Iris pigment epithelial cell (primary cell): ENCODE data around the gene SH3PXD2A.
"Not testable (repeated sequence)": the region's sequence is repeated elsewhere in the genome, so short reads cannot be mapped to it uniquely, and the experiment has no call there.

Source experiments
- DNase-seq: peaks from one replicate; pipeline ENCODE4 v3.0.0-alpha.2; 2011; ENCODE audit warnings: low read depth

The SH3PXD2A gene

GRCh38 chr10:103850572-103850895, 4.8 kb downstream of the SH3PXD2A start:
- peak; percentile 31 for DNase-seq

GRCh38 chr10:103849880-103850571, 5.3 kb downstream of the SH3PXD2A start:
- DNase-seq: peak; percentile 92

- no peak for DNase-seq
Measured at GRCh38 chr10:103849212-103849877, 6.0 kb downstream of the SH3PXD2A start.

- no peak for DNase-seq
Measured at GRCh38 chr10:103847909-103848468, 7.4 kb downstream of the SH3PXD2A start.

GRCh38 chr10:103847346-103847745, 8.0 kb downstream of the SH3PXD2A start:
- DNase-seq: no peak

- DNase-seq: no peak
Measured at GRCh38 chr10:103845972-103846371, 9.4 kb downstream of the SH3PXD2A start.

- not testable (repeated sequence) for DNase-seq
Measured at GRCh38 chr10:103845346-103845745, 10.0 kb downstream of the SH3PXD2A start.

- no peak for DNase-seq
Measured at GRCh38 chr10:103843854-103844570, 11.4 kb downstream of the SH3PXD2A start.

- no peak for DNase-seq
Measured at GRCh38 chr10:103843045-103843444, 12.3 kb downstream of the SH3PXD2A start.

GRCh38 chr10:103842605-103843004, 12.8 kb downstream of the SH3PXD2A start:
- no peak for DNase-seq

- DNase-seq: no peak
Measured at GRCh38 chr10:103841519-103841918, 13.9 kb downstream of the SH3PXD2A start.

GRCh38 chr10:103840740-103841070, 14.7 kb downstream of the SH3PXD2A start:
- no peak for DNase-seq

GRCh38 chr10:103839872-103840739, 15.3 kb downstream of the SH3PXD2A start:
- DNase-seq: no peak

GRCh38 chr10:103839519-103839871, 15.9 kb downstream of the SH3PXD2A start:
- no peak for DNase-seq

GRCh38 chr10:103838862-103839518, 16.4 kb downstream of the SH3PXD2A start:
- DNase-seq: no peak

- DNase-seq: no peak
Measured at GRCh38 chr10:103838070-103838395, 17.3 kb downstream of the SH3PXD2A start.

- no peak for DNase-seq
Measured at GRCh38 chr10:103837370-103838069, 17.9 kb downstream of the SH3PXD2A start.

GRCh38 chr10:103836861-103837260, 18.5 kb downstream of the SH3PXD2A start:
- DNase-seq: no peak

- DNase-seq: no peak
Measured at GRCh38 chr10:103836273-103836672, 19.1 kb downstream of the SH3PXD2A start.

GRCh38 chr10:103835096-103836050, 20.0 kb downstream of the SH3PXD2A start:
- peak; percentile 63 for DNase-seq
